ENCODE results near the gene CREB3L1. TPM values are rescaled to one million over a fixed set of nuclear protein-coding genes. Genes with fewer than 3 reads are reported as not detected.

The CREB3L1 gene
- total RNA-seq, 5 donors from 2014 or later (not counting 1 experiment from before 2014, with no cell fraction given): 0.38 to 0.72 (median 0.38) TPM; not detected in 2

GRCh38 chr11:46240861-46241260 is 36.6 kb upstream of the CREB3L1 start:
- DNase-seq (no peak), ATAC-seq (replicated peaks in 1 of 4) (no peak)
- no peak overlapping the region for H3K27ac ChIP-seq (ENCODE audit: low read length)
- no CpG with 5 or more reads among the region's 7 CpGs for WGBS (ENCODE audit: insufficient coverage)
- H3K36me3 Mint-ChIP-seq: no peaks in the 10 kb centered on the region
- H3K27ac Mint-ChIP-seq: no peak overlapping the region
- H3K4me1 Mint-ChIP-seq: peaks cover 12 to 41% (median 33%) of the 10 kb centered on the region in 3 donors
- ChIA-PET CTCF (interaction anchor here in 1 of 2 donors (0.5 to 1.1 kb wide), 4 partner anchors 9 to 338 kb away, joined by 3 to 5 read pairs (median 4); no protein-coding TSS in a partner anchor), POLR2A (no interaction called here)
- H3K9me3 Mint-ChIP-seq: no peaks in the 10 kb centered on the region
- no peak overlapping the region for H3K4me3 ChIP-seq (ENCODE audit: control insufficient read depth in 1 of 2, extremely low read depth in 1 of 2, low read length in 1 of 2)
- H3K27me3 ChIP-seq (replicated peaks in 1 of 2; ENCODE audit: control insufficient read depth in 2 of 2, extremely low read depth in 1 of 2, insufficient read depth in 2 of 2, low read length in 1 of 2): peaks cover 2 to 24% of the 10 kb centered on the region in 2 experiments
- H3K36me3 ChIP-seq (ENCODE audit: control insufficient read depth in 2 of 2, extremely low read depth in 1 of 2, insufficient read depth in 1 of 2, low read length in 1 of 2): no peaks in the 10 kb centered on the region
- peaks cover 2 to 34% of the 10 kb centered on the region in 2 experiments for H3K4me1 ChIP-seq (ENCODE audit: control insufficient read depth in 1 of 2, extremely low read depth in 1 of 2, insufficient read depth in 2 of 2, low read length in 2 of 2)
- H3K4me3 Mint-ChIP-seq: no peak overlapping the region
- peaks cover 1% of the 10 kb centered on the region for H3K9me3 ChIP-seq
- H3K27me3 Mint-ChIP-seq: peaks cover 12 to 22% of the 10 kb centered on the region in 2 donors

- H3K4me3 Mint-ChIP-seq: peak overlapping the region; percentile 79 to 83 (median 83)
- Histone ChIP-seq H3K9me3 (no peaks in the 10 kb centered on the region), H3K27me3 (replicated peaks in 1 of 2; ENCODE audit: control insufficient read depth in 2 of 2, extremely low read depth in 1 of 2, insufficient read depth in 2 of 2, low read length in 1 of 2) (peaks cover 0 to 18% of the 10 kb centered on the region in 2 experiments), H3K4me1 (ENCODE audit: control insufficient read depth in 1 of 2, extremely low read depth in 1 of 2, insufficient read depth in 2 of 2, low read length in 2 of 2) (peaks cover 2 to 30% of the 10 kb centered on the region in 2 experiments), H3K36me3 (ENCODE audit: control insufficient read depth in 2 of 2, extremely low read depth in 1 of 2, insufficient read depth in 1 of 2, low read length in 1 of 2) (no peaks in the 10 kb centered on the region), H3K27ac (ENCODE audit: low read length) (no peak overlapping the region), H3K4me3 (ENCODE audit: control insufficient read depth in 1 of 2, extremely low read depth in 1 of 2, low read length in 1 of 2) (peak overlapping the region in 1 of 2 donors; percentile 52)
- CTCF ChIA-PET: interaction anchor here (0.7 to 2.9 kb wide), 5 partner anchors 8 to 126 kb away, joined by 3 to 13 read pairs (median 5); no protein-coding TSS in a partner anchor
- H3K27ac Mint-ChIP-seq: peak overlapping the region in 1 of 2 donors; percentile 66
- DNase-seq (no peak), ATAC-seq (replicated peaks in 1 of 4) (no peak)
- peaks cover 9 to 33% (median 28%) of the 10 kb centered on the region in 3 donors for H3K4me1 Mint-ChIP-seq
- 92% methylated on average over 2 of the region's 9 CpGs for WGBS (ENCODE audit: insufficient coverage)
- POLR2A ChIA-PET: interaction anchor here in 1 of 2 donors (0.5 to 0.7 kb wide), 2 partner anchors 118 to 1038 kb away, joined by 3 to 15 read pairs; no protein-coding TSS in a partner anchor
- peaks cover 5 to 14% of the 10 kb centered on the region in 2 donors for H3K27me3 Mint-ChIP-seq
- no peaks in the 10 kb centered on the region for H3K9me3 Mint-ChIP-seq
- H3K36me3 Mint-ChIP-seq: no peaks in the 10 kb centered on the region
Observed at GRCh38 chr11:46242041-46242951, 35.2 kb upstream of the CREB3L1 start.

GRCh38 chr11:46242952-46243795 is 34.3 kb upstream of the CREB3L1 start:
- Mint-ChIP-seq H3K4me3 (peak overlapping the region; percentile 79 to 83 (median 83)), H3K36me3 (no peaks in the 10 kb centered on the region), H3K27ac (peak overlapping the region; percentile 66 to 72), H3K27me3 (peaks cover 0 to 9% of the 10 kb centered on the region in 2 donors), H3K9me3 (no peaks in the 10 kb centered on the region), H3K4me1 (peaks cover 4 to 28% (median 23%) of the 10 kb centered on the region in 3 donors)
- Histone ChIP-seq H3K27ac (ENCODE audit: low read length) (no peak overlapping the region), H3K4me1 (ENCODE audit: control insufficient read depth in 1 of 2, extremely low read depth in 1 of 2, insufficient read depth in 2 of 2, low read length in 2 of 2) (peaks cover 2 to 24% of the 10 kb centered on the region in 2 experiments), H3K4me3 (ENCODE audit: control insufficient read depth in 1 of 2, extremely low read depth in 1 of 2, low read length in 1 of 2) (peak overlapping the region; percentile 52 to 66), H3K36me3 (ENCODE audit: control insufficient read depth in 2 of 2, extremely low read depth in 1 of 2, insufficient read depth in 1 of 2, low read length in 1 of 2) (no peaks in the 10 kb centered on the region), H3K9me3 (no peaks in the 10 kb centered on the region), H3K27me3 (replicated peaks in 1 of 2; ENCODE audit: control insufficient read depth in 2 of 2, extremely low read depth in 1 of 2, insufficient read depth in 2 of 2, low read length in 1 of 2) (peaks cover 0 to 13% of the 10 kb centered on the region in 2 experiments)
- ATAC-seq (replicated peaks in 1 of 4) (peak; percentile 80 to 87 (median 84)), DNase-seq (peak; percentile 54 to 90 (median 77))
- 3% methylated on average over 38 of the region's 46 CpGs for WGBS (ENCODE audit: insufficient coverage)
- POLR2A ChIA-PET: interaction anchor here in 1 of 2 donors (0.5 kb wide), 1 partner anchor 117 kb away, joined by 3 read pairs; no protein-coding TSS in a partner anchor
- CTCF ChIA-PET: interaction anchor here in 1 of 2 donors (0.5 to 2.9 kb wide), 8 partner anchors 67 to 1208 kb away, joined by 3 to 13 read pairs (median 3); no protein-coding TSS in a partner anchor

GRCh38 chr11:46243796-46244109 is 33.7 kb upstream of the CREB3L1 start:
- ATAC-seq (replicated peaks in 1 of 4) (no peak), DNase-seq (no peak)
- Histone ChIP-seq H3K27me3 (replicated peaks in 1 of 2; ENCODE audit: control insufficient read depth in 2 of 2, extremely low read depth in 1 of 2, insufficient read depth in 2 of 2, low read length in 1 of 2) (peaks cover 0 to 7% of the 10 kb centered on the region in 2 experiments), H3K9me3 (no peaks in the 10 kb centered on the region), H3K4me3 (ENCODE audit: control insufficient read depth in 1 of 2, extremely low read depth in 1 of 2, low read length in 1 of 2) (peak overlapping the region; percentile 52 to 66), H3K4me1 (ENCODE audit: control insufficient read depth in 1 of 2, extremely low read depth in 1 of 2, insufficient read depth in 2 of 2, low read length in 2 of 2) (peaks cover 2 to 18% of the 10 kb centered on the region in 2 experiments), H3K27ac (ENCODE audit: low read length) (no peak overlapping the region), H3K36me3 (ENCODE audit: control insufficient read depth in 2 of 2, extremely low read depth in 1 of 2, insufficient read depth in 1 of 2, low read length in 1 of 2) (no peaks in the 10 kb centered on the region)
- no peaks in the 10 kb centered on the region for H3K9me3 Mint-ChIP-seq
- peaks cover 0 to 6% of the 10 kb centered on the region in 2 donors for H3K27me3 Mint-ChIP-seq
- H3K4me1 Mint-ChIP-seq: peaks cover 4 to 23% (median 17%) of the 10 kb centered on the region in 3 donors
- ChIA-PET CTCF (interaction anchor here in 1 of 2 donors (0.5 to 2.9 kb wide), 5 partner anchors 71 to 1207 kb away, joined by 3 to 13 read pairs (median 3); no protein-coding TSS in a partner anchor), POLR2A (no interaction called here)
- no peaks in the 10 kb centered on the region for H3K36me3 Mint-ChIP-seq
- H3K4me3 Mint-ChIP-seq: peak overlapping the region; percentile 79 to 83 (median 83)
- 40% methylated on average over 1 of the region's 8 CpGs for WGBS (ENCODE audit: insufficient coverage)
- H3K27ac Mint-ChIP-seq: no peak overlapping the region

- Histone ChIP-seq H3K27me3 (replicated peaks in 1 of 2; ENCODE audit: control insufficient read depth in 2 of 2, extremely low read depth in 1 of 2, insufficient read depth in 2 of 2, low read length in 1 of 2) (peaks cover 0 to under 1% of the 10 kb centered on the region in 2 experiments), H3K4me3 (ENCODE audit: control insufficient read depth in 1 of 2, extremely low read depth in 1 of 2, low read length in 1 of 2) (no peak overlapping the region), H3K36me3 (ENCODE audit: control insufficient read depth in 2 of 2, extremely low read depth in 1 of 2, insufficient read depth in 1 of 2, low read length in 1 of 2) (no peaks in the 10 kb centered on the region), H3K9me3 (no peaks in the 10 kb centered on the region), H3K27ac (ENCODE audit: low read length) (no peak overlapping the region), H3K4me1 (ENCODE audit: control insufficient read depth in 1 of 2, extremely low read depth in 1 of 2, insufficient read depth in 2 of 2, low read length in 2 of 2) (peaks cover 2 to 11% of the 10 kb centered on the region in 2 experiments)
- H3K4me1 Mint-ChIP-seq: peaks cover 4 to 17% (median 12%) of the 10 kb centered on the region in 3 donors
- no peak for ATAC-seq (replicated peaks in 1 of 4)
- no peaks in the 10 kb centered on the region for H3K9me3 Mint-ChIP-seq
- ChIA-PET CTCF (no interaction called here), POLR2A (no interaction called here)
- peaks cover 0 to 2% of the 10 kb centered on the region in 2 donors for H3K27me3 Mint-ChIP-seq
- no peak overlapping the region for H3K27ac Mint-ChIP-seq
- 89% methylated on average over 1 of the region's 1 CpG for WGBS (ENCODE audit: insufficient coverage)
- H3K4me3 Mint-ChIP-seq: no peak overlapping the region
- no peak for DNase-seq
- H3K36me3 Mint-ChIP-seq: no peaks in the 10 kb centered on the region
Observed at GRCh38 chr11:46246521-46246920, 30.9 kb upstream of the CREB3L1 start.

Measured in T-cell (primary cell).